GM20000 (cell line): ENCODE data around the gene TRIM22.
"Not testable (repeated sequence)": the region's sequence is repeated elsewhere in the genome, so short reads cannot be mapped to it uniquely, and the experiment has no call there.

Source experiments
- DNase-seq: peaks from one replicate; pipeline ENCODE4 v3.0.0; 2012; ENCODE audit warnings: low spot score
- CTCF ChIP-seq: IDR thresholded peaks from 2 replicates; pipeline ENCODE4 v1.5.1; 2012; ENCODE audit warnings: mild to moderate bottlenecking, control low read depth; ENCODE audit errors: extremely low read depth, missing control alignments

The TRIM22 gene

GRCh38 chr11:5703741-5704536 is 14.3 kb downstream of the TRIM22 start:
- TF ChIP-seq CTCF, result no peak
- DNase-seq, result no peak

GRCh38 chr11:5705688-5706087 is 16.1 kb downstream of the TRIM22 start:
- TF ChIP-seq CTCF, result no peak
- no peak for DNase-seq

- no peak for TF ChIP-seq CTCF
- peak; percentile 10 for DNase-seq
These were observed 22.9 kb downstream of the TRIM22 start for GRCh38 chr11:5712507-5712906.

- no peak for DNase-seq
- no peak for TF ChIP-seq CTCF
These were observed 24.1 kb downstream of the TRIM22 start for GRCh38 chr11:5713695-5714094.

GRCh38 chr11:5716518-5716917 is 26.9 kb downstream of the TRIM22 start:
- DNase-seq, result not testable (repeated sequence)

GRCh38 chr11:5719703-5720495 is 30.3 kb downstream of the TRIM22 start:
- TF ChIP-seq CTCF, result no peak
- no peak for DNase-seq

- no peak for DNase-seq
- no peak for TF ChIP-seq CTCF
These were observed 33.0 kb downstream of the TRIM22 start for GRCh38 chr11:5722622-5723021.
